ENCODE data around the gene GABRD. TPM values are rescaled to one million over a fixed set of nuclear protein-coding genes. Genes with fewer than 3 reads are reported as not detected.

The GABRD gene
- total and polyA plus RNA-seq, 2 of the 13 experiments (the other 11 are each of a cell fraction or from before 2014, with no cell fraction given), result not detected

DNA sequence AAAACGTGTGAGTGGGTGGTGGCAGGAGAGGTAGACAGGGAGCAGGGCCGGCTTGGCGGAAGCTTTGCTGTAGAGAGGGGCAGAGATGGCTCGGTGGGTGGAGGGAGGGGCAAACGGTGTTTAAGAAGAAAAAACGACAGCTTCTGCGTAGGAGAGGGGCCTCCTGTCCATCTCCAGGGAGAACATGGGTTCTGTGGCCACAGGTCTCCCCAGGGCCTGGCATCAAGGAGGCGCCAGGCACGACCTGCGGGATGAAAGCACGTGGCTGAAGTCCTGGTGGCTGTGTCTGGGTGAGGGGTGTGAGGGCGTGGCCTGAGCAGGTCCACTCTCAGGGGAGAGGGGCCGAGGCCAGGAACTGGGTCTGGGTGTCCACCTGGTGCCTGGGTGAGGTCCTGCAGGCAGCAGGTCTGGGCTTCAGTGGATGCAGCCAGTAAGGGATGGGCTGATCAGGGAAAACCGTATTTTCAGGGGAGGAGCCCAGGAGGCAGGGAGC lies 30.1 kb downstream of the GABRD start (continued):
- no peak for TF ChIP-seq FOXK2 (IDR thresholded peaks at IDR 0.05)
- no peak for TF ChIP-seq SAFB2 (CRISPR knock-in tag; IDR thresholded peaks at IDR 0.05; ENCODE audit: borderline replicate concordance, low read depth)
- TF ChIP-seq ARNT (IDR thresholded peaks at IDR 0.05), result no peak
- no peak for TF ChIP-seq HNF4A (CRISPR knock-in tag; IDR thresholded peaks at IDR 0.05)
- TF ChIP-seq ZNF691 (CRISPR knock-in tag; IDR thresholded peaks at IDR 0.05; ENCODE audit: borderline replicate concordance, low read depth), result no peak; the same call in 1 of the 2 replicates
- peak; percentile 15; the same call in 1 of the 2 replicates for TF ChIP-seq ISL2 (CRISPR knock-in tag; IDR thresholded peaks at IDR 0.05)
- no peak for TF ChIP-seq E2F2 (CRISPR knock-in tag; IDR thresholded peaks at IDR 0.05; ENCODE audit: borderline replicate concordance)
- no peak for TF ChIP-seq BCL6 (CRISPR knock-in tag; IDR thresholded peaks at IDR 0.05)
- 0 out of 2 replicates have a peak, but pooled peaks have one; percentile 14 for TF ChIP-seq HMG20B (CRISPR knock-in tag; conservative IDR thresholded peaks at IDR 0.05)
- no peak; the same call in 1 of the 2 replicates for TF ChIP-seq ZNF724P (CRISPR knock-in tag; IDR thresholded peaks at IDR 0.05; ENCODE audit: borderline replicate concordance)
- 0 out of 2 replicates have a peak, but pooled peaks have one; percentile 25 for TF ChIP-seq SNAI1 (CRISPR knock-in tag; IDR thresholded peaks at IDR 0.05; ENCODE audit: borderline replicate concordance)
- TF ChIP-seq HINFP (CRISPR knock-in tag; IDR thresholded peaks at IDR 0.05; ENCODE audit: low read depth), result peak; percentile 33; the same call in 1 of the 2 replicates
- TF ChIP-seq SMAD9 (CRISPR knock-in tag; IDR thresholded peaks at IDR 0.05), result no peak
- TF ChIP-seq KAT2B (IDR thresholded peaks at IDR 0.05; ENCODE audit: borderline replicate concordance, low read depth, low read length), result no peak
- no peak for TF ChIP-seq BCLAF1 (IDR thresholded peaks at IDR 0.05)
- TF ChIP-seq GATAD2A (CRISPR knock-in tag; IDR thresholded peaks at IDR 0.05), result no peak
- peak; percentile 12; the same call in 1 of the 2 replicates for TF ChIP-seq ZNF740 (CRISPR knock-in tag; IDR thresholded peaks at IDR 0.05)
- TF ChIP-seq TRAFD1 (CRISPR knock-in tag; IDR thresholded peaks at IDR 0.05; ENCODE audit: borderline replicate concordance), result no peak
- TF ChIP-seq ZNF776 (CRISPR knock-in tag; IDR thresholded peaks at IDR 0.05), result no peak
- peak; percentile 13; the same call in 1 of the 2 replicates for TF ChIP-seq CENPT (CRISPR knock-in tag; IDR thresholded peaks at IDR 0.05; ENCODE audit: low read depth)
- TF ChIP-seq RCOR2 (CRISPR knock-in tag; IDR thresholded peaks at IDR 0.05), result no peak

Data from HepG2 (cell line).